Spleen (tissue), 7 donors: ENCODE data around the gene TICRR.

Experiments
- CTCF ChIP-seq, 11 experiments: fragments of 200-600 bp in 7 of 11; fragments of 450-650 bp in 4 of 11; sonication (generic) in 4 of 11; IDR thresholded peaks in 8 of 11; conservative IDR thresholded peaks in 3 of 11; 1 replicate in 7 of 11; 2 replicates in 4 of 11; pipeline versions ENCODE4 v1.4.0 to v1.8.0; 2016 to 2021; ENCODE audit warnings: antibody characterized with exemption in 11 of 11, inconsistent platforms in 4 of 11, mild to moderate bottlenecking in 1 of 11
- POLR2A ChIP-seq, 3 donors: fragments of 450-650 bp; IDR thresholded peaks; one replicate each; pipeline ENCODE4 v1.5.1; 2017; ENCODE audit warnings: antibody characterized with exemption in 3 of 3, mild to moderate bottlenecking in 1 of 3
- donor health status: DM: no; HTN: no; CAD: no; lungs with moderate emphysema.
- donor health status: DM: no; HTN: no; CAD: no.
- donor health status: DM: no; HTN: no; CAD: no.

DNA sequence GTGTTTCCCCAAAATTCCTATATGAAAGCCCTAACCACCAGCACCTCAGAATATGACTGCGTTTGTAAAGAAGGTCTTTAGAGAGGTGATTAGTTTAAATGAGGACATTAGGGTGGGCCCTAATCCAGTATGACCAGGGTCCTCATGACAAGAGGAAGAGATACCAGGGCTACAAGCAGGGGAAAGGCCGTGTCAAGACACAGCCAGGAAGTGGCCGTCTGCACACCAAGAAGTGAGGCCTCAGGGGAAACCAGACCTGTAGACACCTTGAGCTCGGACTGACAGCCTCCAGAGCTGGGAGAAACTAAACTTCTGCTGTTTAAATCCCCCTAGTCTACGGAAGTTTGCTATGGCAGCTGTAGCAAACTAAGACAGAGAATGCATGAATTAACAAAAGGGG lies 65.8 kb downstream of the TICRR start:
- TF ChIP-seq CTCF (IDR thresholded peaks at IDR 0.05 in 8 of 11, conservative IDR thresholded peaks at IDR 0.05 in 3 of 11) (no peak), POLR2A (IDR thresholded peaks at IDR 0.05) (no peak)
